ENCODE data around the gene CYP27A1. TPM values are rescaled to one million over a fixed set of nuclear protein-coding genes. Genes with fewer than 3 reads are reported as not detected.

CYP27A1 gene
- total and polyA plus RNA-seq, 2 of the 8 experiments (the other 6 are each of a cell fraction or from before 2014, with no cell fraction given): 5.4 to 14.7 TPM

DNA sequence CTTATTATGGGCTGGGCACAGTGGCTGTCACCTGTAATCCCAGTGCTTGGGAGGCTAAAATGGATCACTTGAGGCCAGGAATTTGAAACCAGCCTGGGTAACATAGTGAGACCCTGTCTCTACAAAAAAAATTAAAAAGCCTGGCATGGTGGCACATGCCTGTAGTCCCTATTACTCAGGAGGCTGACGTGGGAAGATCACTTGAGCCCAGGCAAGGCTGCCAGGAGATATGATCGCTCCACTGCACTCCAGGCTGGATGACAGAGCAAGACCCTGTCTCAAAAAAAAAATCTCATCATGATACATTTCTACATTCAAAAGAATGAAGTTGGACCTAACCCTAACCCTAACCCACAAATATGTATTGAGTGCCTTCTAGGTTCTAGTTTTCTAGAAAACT, 20.2 kb upstream of the CYP27A1 start:
- H3K56ac ChIP-seq (replicated peaks; ENCODE audit: insufficient read length, low read depth, low read length): no peak overlapping the region
- no peaks in the 10 kb centered on the region for H3K79me1 ChIP-seq (ENCODE audit: low read depth, low read length)
- no peaks in the 10 kb centered on the region for H3K9me3 ChIP-seq (ENCODE audit: insufficient read depth in 2 of 2, low read depth in 1 of 2, low read length in 1 of 2)
- no peak overlapping the region for H3K27ac ChIP-seq (ENCODE audit: low read depth, low read length)
- H2BK12ac ChIP-seq (ENCODE audit: low read depth, low read length): no peak overlapping the region
- H2BK120ac ChIP-seq (replicated peaks; ENCODE audit: low read depth, low read length): no peak overlapping the region
- no peak overlapping the region for H4K8ac ChIP-seq (ENCODE audit: extremely low read depth, insufficient read depth, low read length)
- H3K23ac ChIP-seq (ENCODE audit: insufficient read length): no peak overlapping the region
- H2BK15ac ChIP-seq (ENCODE audit: low read length): no peak overlapping the region
- no peak overlapping the region for H2BK20ac ChIP-seq (ENCODE audit: low read length)
- H3K4me1 ChIP-seq (replicated peaks in 1 of 4; ENCODE audit: control insufficient read depth in 3 of 4, insufficient read depth in 4 of 4, low read length in 3 of 4): no peaks in the 10 kb centered on the region
- H3K14ac ChIP-seq (ENCODE audit: insufficient read length): no peak overlapping the region
- DNase-seq (ENCODE audit: low read depth in 1 of 2, low spot score in 2 of 2): no peak
- POLR2A ChIA-PET (ENCODE audit: partially characterized antibody): interaction anchor here (1.0 to 1.2 kb wide), 3 partner anchors 10 to 445 kb away, joined by 3 to 4 read pairs (median 3); partner anchors contain the start of gene ZFAND2B
- no peaks in the 10 kb centered on the region for H4K20me1 ChIP-seq (replicated peaks in 1 of 2; ENCODE audit: control insufficient read depth in 1 of 2, insufficient read depth in 2 of 2, low read length in 2 of 2)
- no peak overlapping the region for H4K91ac ChIP-seq (replicated peaks; ENCODE audit: insufficient read length, low read length)
- 88% methylated on average over 2 of the region's 2 CpGs; no CpG with 5 or more reads in 1 of the 2 experiments for WGBS, 2 experiments (ENCODE audit: extremely low coverage in 1 of 2, insufficient coverage in 1 of 2, insufficient read length in 1 of 2, insufficient replicate concordance in 2 of 2, low coverage in 1 of 2, low lambda C conversion rate in 2 of 2, missing lambda C conversion rate in 1 of 2)
- CTCF ChIA-PET (ENCODE audit: partially characterized antibody): interaction anchor here (0.7 to 1.6 kb wide), 4 partner anchors 17 to 295 kb away, joined by 3 to 5 read pairs (median 4); no protein-coding TSS in a partner anchor
- H2AK5ac ChIP-seq (ENCODE audit: low read depth, low read length): no peak overlapping the region
- H3K36me3 ChIP-seq (ENCODE audit: control insufficient read depth in 2 of 4, insufficient read depth in 4 of 4, low read length in 3 of 4): peaks cover 0 to 5% (median 2%) of the 10 kb centered on the region in 4 experiments; a peak in 3 of 8 replicates
- H3K4ac ChIP-seq (replicated peaks; ENCODE audit: insufficient read length, low read depth, low read length): no peak overlapping the region
- no peak overlapping the region for H2AFZ ChIP-seq (ENCODE audit: low read length)
- H3K18ac ChIP-seq (ENCODE audit: extremely low read depth, low read length): no peak overlapping the region
- no peaks in the 10 kb centered on the region for H3K79me2 ChIP-seq (ENCODE audit: control insufficient read depth in 1 of 2, insufficient read depth in 2 of 2, low read length in 2 of 2)
- no peak overlapping the region for H3K4me3 ChIP-seq (ENCODE audit: extremely low read depth in 1 of 4, insufficient read depth in 2 of 4, low read depth in 3 of 4, low read length in 4 of 4)
- TF ChIP-seq KDM4A (IDR thresholded peaks at IDR 0.05; ENCODE audit: low read depth, low read length, severe bottlenecking) (no peak), SUZ12 (IDR thresholded peaks at IDR 0.05; ENCODE audit: low read length) (no peak), EZH2 (IDR thresholded peaks at IDR 0.05; ENCODE audit: low read depth, low read length, severe bottlenecking) (no peak), BRCA1 (IDR thresholded peaks at IDR 0.05; ENCODE audit: low read depth, low read length) (no peak), GABPA (IDR thresholded peaks at IDR 0.05; ENCODE audit: borderline replicate concordance, insufficient read depth, low read length) (no peak), SP2 (IDR thresholded peaks at IDR 0.05; ENCODE audit: low read length) (no peak), BCL11A (IDR thresholded peaks at IDR 0.05; ENCODE audit: low read depth in 2 of 2, low read length in 2 of 2) (no peak), SP4 (IDR thresholded peaks at IDR 0.05; ENCODE audit: low read length) (no peak), SP1 (IDR thresholded peaks at IDR 0.05; ENCODE audit: low read depth, low read length) (no peak)
- TF ChIP-seq, protein P1, sequence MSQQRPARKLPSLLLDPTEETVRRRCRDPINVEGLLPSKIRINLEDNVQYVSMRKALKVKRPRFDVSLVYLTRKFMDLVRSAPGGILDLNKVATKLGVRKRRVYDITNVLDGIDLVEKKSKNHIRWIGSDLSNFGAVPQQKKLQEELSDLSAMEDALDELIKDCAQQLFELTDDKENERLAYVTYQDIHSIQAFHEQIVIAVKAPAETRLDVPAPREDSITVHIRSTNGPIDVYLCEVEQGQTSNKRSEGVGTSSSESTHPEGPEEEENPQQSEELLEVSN (IDR thresholded peaks at IDR 0.05): no peak
- H3K27me3 ChIP-seq (replicated peaks in 1 of 4; ENCODE audit: control insufficient read depth in 3 of 4, extremely low read depth in 1 of 4, insufficient read depth in 3 of 4, low read length in 3 of 4): no peaks in the 10 kb centered on the region
- H2BK5ac ChIP-seq (ENCODE audit: low read depth, low read length): no peak overlapping the region
- no peak for FAIRE-seq
- H4K5ac ChIP-seq (ENCODE audit: insufficient read length, low read depth, low read length): no peak overlapping the region
- H3K23me2 ChIP-seq (ENCODE audit: low read depth, low read length): no peaks in the 10 kb centered on the region
- no peak overlapping the region for H3K4me2 ChIP-seq (ENCODE audit: insufficient read depth in 1 of 2, low read depth in 2 of 2, low read length in 2 of 2)
- H3K9ac ChIP-seq (replicated peaks in 1 of 4; ENCODE audit: extremely low read depth in 1 of 4, low read depth in 3 of 4, low read length in 3 of 4): no peak overlapping the region
